Measurements from ENCODE around the gene MARCO.

Gene MARCO

GRCh38 chr2:118942031-118942430, at the start of gene MARCO:
Gene MARCO, plus strand, starts transcription at chr2:118942194. Its CDS starts 107 bp downstream, at chr2:118942301.
- CTCF ChIA-PET, result no interaction called here
- TF ChIP-seq ZNF384 (IDR thresholded peaks at IDR 0.05) (no peak), BHLHE40 (IDR thresholded peaks at IDR 0.05; ENCODE audit: borderline replicate concordance) (no peak), TARDBP (IDR thresholded peaks at IDR 0.05) (no peak), LEF1 (IDR thresholded peaks at IDR 0.05; ENCODE audit: borderline replicate concordance) (no peak), NFRKB (IDR thresholded peaks at IDR 0.05) (no peak), CTBP1 (IDR thresholded peaks at IDR 0.05; ENCODE audit: borderline replicate concordance) (no peak), FOXK2 (IDR thresholded peaks at IDR 0.05) (no peak), PKNOX1 (IDR thresholded peaks at IDR 0.05) (no peak), L3MBTL2 (conservative IDR thresholded peaks at IDR 0.05) (no peak), FOXM1 (IDR thresholded peaks at IDR 0.05; ENCODE audit: borderline replicate concordance) (no peak), FOXA1 (IDR thresholded peaks at IDR 0.05) (no peak), SP1 (IDR thresholded peaks at IDR 0.05) (no peak), ARNT (IDR thresholded peaks at IDR 0.05) (no peak), HDGF (IDR thresholded peaks at IDR 0.05; ENCODE audit: borderline replicate concordance) (no peak), SUZ12 (IDR thresholded peaks at IDR 0.05) (no peak), ELF4 (IDR thresholded peaks at IDR 0.05) (no peak)
- DNase-seq (ENCODE audit: extremely low spot score), result no peak
- POLR2A ChIA-PET, result no interaction called here

GRCh38 chr2:118893100-118893499, 48.9 kb upstream of the MARCO start:
- POLR2A ChIA-PET, result no interaction called here
- TF ChIP-seq TARDBP (IDR thresholded peaks at IDR 0.05) (no peak), ARNT (IDR thresholded peaks at IDR 0.05) (no peak), SP1 (IDR thresholded peaks at IDR 0.05) (no peak), BHLHE40 (IDR thresholded peaks at IDR 0.05; ENCODE audit: borderline replicate concordance) (no peak), FOXK2 (IDR thresholded peaks at IDR 0.05) (no peak), NFRKB (IDR thresholded peaks at IDR 0.05) (no peak), ZNF384 (IDR thresholded peaks at IDR 0.05) (no peak), FOXA1 (IDR thresholded peaks at IDR 0.05) (no peak), LEF1 (IDR thresholded peaks at IDR 0.05; ENCODE audit: borderline replicate concordance) (no peak), L3MBTL2 (conservative IDR thresholded peaks at IDR 0.05) (no peak), PKNOX1 (IDR thresholded peaks at IDR 0.05) (no peak), CTBP1 (IDR thresholded peaks at IDR 0.05; ENCODE audit: borderline replicate concordance) (no peak), HDGF (IDR thresholded peaks at IDR 0.05; ENCODE audit: borderline replicate concordance) (no peak), SUZ12 (IDR thresholded peaks at IDR 0.05) (no peak)
- CTCF ChIA-PET, result no interaction called here
- DNase-seq (ENCODE audit: extremely low spot score), result no peak

- ChIA-PET POLR2A (no interaction called here), CTCF (no interaction called here)
- no peak for TF ChIP-seq L3MBTL2 (conservative IDR thresholded peaks at IDR 0.05)
- no peak for TF ChIP-seq LEF1 (IDR thresholded peaks at IDR 0.05; ENCODE audit: borderline replicate concordance)
- no peak for TF ChIP-seq ARNT (IDR thresholded peaks at IDR 0.05)
- TF ChIP-seq FOXK2 (IDR thresholded peaks at IDR 0.05), result no peak
- TF ChIP-seq FOXM1 (IDR thresholded peaks at IDR 0.05; ENCODE audit: borderline replicate concordance), result no peak
- no peak for TF ChIP-seq SUZ12 (IDR thresholded peaks at IDR 0.05)
- TF ChIP-seq BHLHE40 (IDR thresholded peaks at IDR 0.05; ENCODE audit: borderline replicate concordance), result no peak
- no peak for TF ChIP-seq CTBP1 (IDR thresholded peaks at IDR 0.05; ENCODE audit: borderline replicate concordance)
- no peak for TF ChIP-seq ZNF384 (IDR thresholded peaks at IDR 0.05)
- TF ChIP-seq HDGF (IDR thresholded peaks at IDR 0.05; ENCODE audit: borderline replicate concordance), result no peak
- no peak for TF ChIP-seq PKNOX1 (IDR thresholded peaks at IDR 0.05)
- TF ChIP-seq ELF4 (IDR thresholded peaks at IDR 0.05), result no peak
- TF ChIP-seq NFRKB (IDR thresholded peaks at IDR 0.05), result no peak
- TF ChIP-seq TARDBP (IDR thresholded peaks at IDR 0.05), result no peak
- no peak for TF ChIP-seq SP1 (IDR thresholded peaks at IDR 0.05)
- TF ChIP-seq FOXA1 (IDR thresholded peaks at IDR 0.05), result no peak
- DNase-seq (ENCODE audit: extremely low spot score), result no peak
Observed at GRCh38 chr2:118902266-118903028, 39.5 kb upstream of the MARCO start.

GRCh38 chr2:118903029-118903351, 39.0 kb upstream of the MARCO start:
- POLR2A ChIA-PET, result no interaction called here
- DNase-seq (ENCODE audit: extremely low spot score), result no peak
- CTCF ChIA-PET, result no interaction called here
- TF ChIP-seq ELF4 (IDR thresholded peaks at IDR 0.05) (no peak), HDGF (IDR thresholded peaks at IDR 0.05; ENCODE audit: borderline replicate concordance) (no peak), ARNT (IDR thresholded peaks at IDR 0.05) (no peak), PKNOX1 (IDR thresholded peaks at IDR 0.05) (no peak), FOXK2 (IDR thresholded peaks at IDR 0.05) (no peak), TARDBP (IDR thresholded peaks at IDR 0.05) (no peak), FOXM1 (IDR thresholded peaks at IDR 0.05; ENCODE audit: borderline replicate concordance) (no peak), SUZ12 (IDR thresholded peaks at IDR 0.05) (no peak), LEF1 (IDR thresholded peaks at IDR 0.05; ENCODE audit: borderline replicate concordance) (no peak), FOXA1 (IDR thresholded peaks at IDR 0.05) (no peak), L3MBTL2 (conservative IDR thresholded peaks at IDR 0.05) (no peak)

Measured in HEK293T (cell line).